PC-9 (cell line): ENCODE results near the gene TAF1L.

Source experiments
- CTCF ChIP-seq: fragments of 200-600 bp; sonication (generic); conservative IDR thresholded peaks from 2 replicates; pipeline ENCODE4 v1.6.1; 2017; ENCODE audit warnings: mixed run types, antibody characterized with exemption, mild to moderate bottlenecking, moderate library complexity
- EZH2 ChIP-seq: fragments of 200-600 bp; sonication (generic); IDR thresholded peaks from 2 replicates; pipeline ENCODE4 v1.8.0; 2017; ENCODE audit warnings: antibody characterized with exemption, low read depth

DNA sequence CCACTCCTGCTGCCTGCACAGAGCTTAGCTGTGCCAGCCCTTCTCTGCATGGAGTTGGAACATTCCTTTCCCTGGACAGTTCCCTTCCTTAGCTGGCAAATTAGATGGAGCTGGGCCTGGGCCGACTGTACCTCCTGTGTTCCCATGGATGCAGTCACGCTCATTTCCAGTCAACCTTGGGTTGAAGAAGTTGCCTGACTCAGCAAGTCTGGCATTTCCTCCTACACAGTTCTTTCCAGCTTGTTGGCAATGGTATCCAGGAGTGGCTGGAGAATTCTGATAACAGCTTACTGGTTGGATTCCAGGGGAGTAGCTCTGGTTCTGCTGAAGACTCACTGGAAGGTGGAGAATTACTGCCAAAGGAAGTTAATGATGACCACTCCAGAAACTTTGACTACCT lies 9.2 kb upstream of the TAF1L start:
- TF ChIP-seq CTCF (no peak), EZH2 (no peak)
